Activated CD4-positive, CD25-positive, alpha-beta regulatory T cell (primary cell): ENCODE results near the gene SCRN2.

Source experiments
- DNase-seq, 4 experiments: peaks; one replicate each; lab custom pipeline; 2025; lab: John Stamatoyannopoulos, UW

The SCRN2 gene

GRCh38 chr17:47872019-47872650, 31.1 kb upstream of the SCRN2 start:
- DNase-seq, result no peak

- DNase-seq, result no peak
These were observed 30.0 kb upstream of the SCRN2 start for GRCh38 chr17:47871048-47871447.

- no peak for DNase-seq
These were observed 29.0 kb upstream of the SCRN2 start for GRCh38 chr17:47870056-47870455.

GRCh38 chr17:47869114-47869513, 28.0 kb upstream of the SCRN2 start:
- DNase-seq, result no peak

- no peak for DNase-seq
These were observed 26.9 kb upstream of the SCRN2 start for GRCh38 chr17:47867813-47868533.

GRCh38 chr17:47866941-47867340, 25.9 kb upstream of the SCRN2 start:
- DNase-seq, result no peak

- no peak for DNase-seq
These were observed 23.7 kb upstream of the SCRN2 start for GRCh38 chr17:47864791-47865216.

- no peak for DNase-seq
These were observed 21.8 kb upstream of the SCRN2 start for GRCh38 chr17:47862621-47863440.

- DNase-seq, result no peak
These were observed 19.3 kb upstream of the SCRN2 start for GRCh38 chr17:47860386-47860785.

GRCh38 chr17:47857551-47858455, 16.7 kb upstream of the SCRN2 start:
- DNase-seq, result no peak

- no peak for DNase-seq
These were observed 15.8 kb upstream of the SCRN2 start for GRCh38 chr17:47856830-47857229.

GRCh38 chr17:47855737-47856136, 14.7 kb upstream of the SCRN2 start:
- DNase-seq, result no peak

GRCh38 chr17:47853616-47854015, 12.5 kb upstream of the SCRN2 start:
- DNase-seq, result no peak

- no peak for DNase-seq
These were observed 11.3 kb upstream of the SCRN2 start for GRCh38 chr17:47852113-47852949.

- DNase-seq, result no peak
These were observed 10.7 kb upstream of the SCRN2 start for GRCh38 chr17:47851764-47852112.

GRCh38 chr17:47850692-47851573, 9.9 kb upstream of the SCRN2 start, which contains the start of gene SP6:
SP6 (minus strand) TSS chr17:47851163; CDS start chr17:47848429, 2,734 bp downstream.
- DNase-seq, result peak; percentile 29 to 43 (median 40)

GRCh38 chr17:47850373-47850691, 9.3 kb upstream of the SCRN2 start:
- DNase-seq, result no peak

- DNase-seq, result no peak
These were observed 7.1 kb upstream of the SCRN2 start for GRCh38 chr17:47848198-47848513.

- no peak for DNase-seq
These were observed 6.5 kb upstream of the SCRN2 start for GRCh38 chr17:47847341-47848197.
